Large intestine (tissue), 3 donors: ENCODE results near the gene ENAM. TPM values are rescaled to one million over a fixed set of nuclear protein-coding genes. Genes with fewer than 3 reads are reported as not detected.
"Not testable (repeated sequence)": the region's sequence is repeated elsewhere in the genome, so short reads cannot be mapped to it uniquely, and the experiment has no call there.

Source experiments
- DNase-seq, 2 donors: peaks; one replicate each; pipeline versions ENCODE4 v3.0.0 to v3.0.0-alpha.2; 2013
- H3K27ac ChIP-seq: one replicate; pipeline ENCODE4 v1.5.1; 2013; ENCODE audit warnings: low read length
- H3K27me3 ChIP-seq: 2 replicates; pipeline ENCODE4 v1.6.1; 2013; ENCODE audit warnings: low read length; ENCODE audit not compliant: control insufficient read depth, insufficient read depth
- H3K36me3 ChIP-seq: 2 replicates; pipeline ENCODE4 v1.6.1; 2013; ENCODE audit warnings: low read length; ENCODE audit not compliant: control insufficient read depth, insufficient read depth
- H3K4me1 ChIP-seq: one replicate; pipeline ENCODE4 v1.6.1; 2013; ENCODE audit warnings: low read length; ENCODE audit not compliant: control insufficient read depth, insufficient read depth
- H3K4me3 ChIP-seq: one replicate; pipeline ENCODE4 v1.5.1; 2013; ENCODE audit warnings: low read length
- H3K9me3 ChIP-seq: one replicate; pipeline ENCODE4 v1.6.1; 2013; ENCODE audit warnings: mild to moderate bottlenecking, low read depth, low read length, moderate library complexity; ENCODE audit not compliant: control insufficient read depth
- WGBS: methylation state at CpG from one replicate; pipeline ENCODE4 v1.1.5; 2013; ENCODE audit warnings: low lambda C conversion rate; ENCODE audit not compliant: insufficient coverage; 5-methylcytosine and 5-hydroxymethylcytosine counted together
- polyA plus RNA-seq: library from polyadenylated mRNA; unstranded; fragments of 120-200 nt; gene quantifications from one replicate; pipeline ENCODE4 v1.2.1, GENCODE V29; 2013

ENAM gene
- polyA plus RNA-seq, 1 donor = 1.4 TPM

DNA sequence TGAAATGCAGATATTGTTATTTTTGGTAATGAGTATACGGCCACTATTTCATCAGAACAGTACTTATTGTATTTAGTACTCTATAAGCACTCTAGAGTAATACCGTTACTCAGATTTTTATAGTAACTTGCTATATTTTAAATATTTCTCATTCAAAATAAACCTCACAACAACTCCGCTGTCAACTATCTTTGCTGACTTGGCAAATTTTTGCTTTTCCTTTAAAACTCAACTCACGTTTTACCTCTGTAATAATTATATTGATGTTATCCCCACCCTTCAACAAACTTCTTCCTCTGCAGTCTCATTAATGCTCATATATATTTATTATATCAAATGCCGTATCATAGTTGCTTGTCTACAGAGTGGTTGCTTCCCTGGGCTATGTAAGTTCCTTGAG, 28.8 kb downstream of the ENAM start:
- DNase-seq = no peak
- H3K4me3 ChIP-seq = no peak overlapping the region
- no peaks in the 10 kb centered on the region for H3K4me1 ChIP-seq
- H3K36me3 ChIP-seq = no peaks in the 10 kb centered on the region
- WGBS = 80% methylated on average over 3 of the region's 5 CpGs
- no peaks in the 10 kb centered on the region for H3K27me3 ChIP-seq
- no peaks in the 10 kb centered on the region for H3K9me3 ChIP-seq
- H3K27ac ChIP-seq = no peak overlapping the region

DNA sequence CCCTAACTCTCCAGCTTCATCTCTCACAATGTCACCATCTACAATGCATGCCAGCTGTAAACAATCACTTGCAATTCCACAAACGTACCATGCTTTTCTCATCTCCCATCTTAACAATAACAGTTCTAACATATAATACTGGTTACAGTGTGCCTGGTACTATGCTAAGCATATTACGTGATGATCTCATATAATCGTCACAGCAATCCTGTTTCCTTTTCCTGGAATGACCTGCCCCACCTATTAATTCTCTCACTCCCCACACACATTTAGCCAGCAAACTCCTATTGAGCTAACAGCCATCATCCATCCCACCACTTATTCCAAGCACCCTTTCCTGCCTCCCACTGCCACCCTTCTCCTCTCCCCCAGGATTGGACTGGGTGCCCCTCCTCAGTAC, 29.9 kb downstream of the ENAM start:
- H3K27me3 ChIP-seq = no peaks in the 10 kb centered on the region
- H3K4me1 ChIP-seq = no peaks in the 10 kb centered on the region
- H3K27ac ChIP-seq = no peak overlapping the region
- no peaks in the 10 kb centered on the region for H3K36me3 ChIP-seq
- H3K4me3 ChIP-seq = no peak overlapping the region
- H3K9me3 ChIP-seq = no peaks in the 10 kb centered on the region
- no peak for DNase-seq
- 70% methylated on average over 2 of the region's 3 CpGs for WGBS

DNA sequence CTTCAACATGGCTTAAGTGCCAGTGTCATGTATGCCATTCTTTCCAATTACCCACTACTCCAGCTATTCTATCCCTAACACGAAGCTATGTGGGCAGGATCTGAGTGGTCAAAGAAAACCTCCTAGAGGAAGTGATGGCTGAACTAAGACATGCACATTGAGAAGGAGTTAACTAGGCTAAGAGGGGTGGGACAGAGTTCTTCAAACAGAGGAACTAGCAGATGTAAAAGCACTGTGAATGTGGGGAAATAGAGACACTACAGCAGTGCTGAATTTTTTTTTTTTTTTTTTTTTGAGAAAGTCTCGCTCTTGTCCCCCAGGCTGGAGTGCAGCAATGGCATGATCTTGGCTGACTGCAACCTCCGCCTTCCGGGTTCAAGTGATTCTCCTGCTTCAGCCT, 31.6 kb downstream of the ENAM start:
- Histone ChIP-seq H3K9me3 (no peaks in the 10 kb centered on the region), H3K4me1 (no peaks in the 10 kb centered on the region), H3K36me3 (no peaks in the 10 kb centered on the region), H3K4me3 (no peak overlapping the region), H3K27ac (no peak overlapping the region), H3K27me3 (no peaks in the 10 kb centered on the region)
- no CpG with 5 or more reads among the region's 4 CpGs for WGBS
- no peak for DNase-seq

DNA sequence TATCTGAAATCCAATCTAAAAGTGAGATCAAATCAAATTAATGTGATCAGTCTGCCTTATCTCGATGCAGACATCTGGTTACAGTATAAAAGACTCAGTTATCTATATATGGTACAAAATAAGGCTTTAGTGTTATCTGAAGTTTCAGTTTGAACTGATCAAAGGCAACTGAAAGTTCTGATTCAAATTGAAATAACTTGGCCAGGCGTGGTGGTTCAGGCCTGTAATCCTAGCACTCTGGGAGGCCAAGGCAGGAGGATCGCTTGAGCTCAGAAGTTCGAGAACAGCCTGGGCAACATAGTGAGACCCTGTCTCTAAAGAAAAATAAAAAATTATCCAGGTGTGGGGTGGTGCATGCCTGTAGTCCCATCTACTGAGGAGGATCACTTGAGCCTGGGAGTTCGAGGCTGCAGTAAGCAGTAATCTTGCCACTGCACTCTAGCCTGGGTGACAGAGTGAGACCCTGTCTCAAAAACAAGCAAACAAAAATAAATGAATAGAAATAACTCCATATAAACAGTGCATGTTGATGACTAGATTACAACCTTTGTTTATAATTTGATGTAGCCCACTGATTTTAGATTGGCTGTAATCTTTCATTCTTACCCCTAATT, 32.9 kb downstream of the ENAM start:
- H3K36me3 ChIP-seq, H3K4me1 ChIP-seq, H3K27ac ChIP-seq, H3K9me3 ChIP-seq, DNase-seq, H3K27me3 ChIP-seq, H3K4me3 ChIP-seq: not testable (repeated sequence)
- 100% methylated on average over 1 of the region's 5 CpGs for WGBS

DNA sequence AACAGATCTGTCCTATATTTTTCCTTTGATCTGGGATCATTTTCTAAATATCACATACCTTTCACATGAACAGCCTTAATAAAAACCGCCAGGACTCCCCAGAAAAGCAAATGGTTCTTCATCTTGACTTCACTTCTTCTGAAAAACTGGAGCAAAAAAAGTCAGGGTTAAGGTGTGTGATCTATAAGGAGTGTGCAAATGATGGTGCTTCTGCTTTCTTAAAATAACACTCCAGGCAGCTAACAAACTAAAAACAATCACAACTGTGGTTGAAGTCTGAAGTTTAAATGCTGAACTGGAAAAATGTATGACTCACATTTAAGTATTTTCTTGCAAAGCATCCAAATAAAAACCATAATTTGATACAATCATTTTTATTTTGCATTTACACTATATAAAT, 37.8 kb downstream of the ENAM start, which contains the start of gene JCHAIN:
TSS of gene JCHAIN (minus strand) at position 140 of the 400 bp plus-strand sequence. CDS start at position 122, 18 bp downstream.
- no peak within 1 kb of the TSS for H3K27ac ChIP-seq
- WGBS = 67% methylated on average over 1 of the region's 1 CpG
- H3K4me1 ChIP-seq = no peaks in the 10 kb centered on the region
- H3K9me3 ChIP-seq = no peaks in the 10 kb centered on the region
- H3K27me3 ChIP-seq = no peaks in the 10 kb centered on the region
- H3K36me3 ChIP-seq = no peaks in the 10 kb centered on the region
- no peak within 1 kb of the TSS for H3K4me3 ChIP-seq
- no peak for DNase-seq

DNA sequence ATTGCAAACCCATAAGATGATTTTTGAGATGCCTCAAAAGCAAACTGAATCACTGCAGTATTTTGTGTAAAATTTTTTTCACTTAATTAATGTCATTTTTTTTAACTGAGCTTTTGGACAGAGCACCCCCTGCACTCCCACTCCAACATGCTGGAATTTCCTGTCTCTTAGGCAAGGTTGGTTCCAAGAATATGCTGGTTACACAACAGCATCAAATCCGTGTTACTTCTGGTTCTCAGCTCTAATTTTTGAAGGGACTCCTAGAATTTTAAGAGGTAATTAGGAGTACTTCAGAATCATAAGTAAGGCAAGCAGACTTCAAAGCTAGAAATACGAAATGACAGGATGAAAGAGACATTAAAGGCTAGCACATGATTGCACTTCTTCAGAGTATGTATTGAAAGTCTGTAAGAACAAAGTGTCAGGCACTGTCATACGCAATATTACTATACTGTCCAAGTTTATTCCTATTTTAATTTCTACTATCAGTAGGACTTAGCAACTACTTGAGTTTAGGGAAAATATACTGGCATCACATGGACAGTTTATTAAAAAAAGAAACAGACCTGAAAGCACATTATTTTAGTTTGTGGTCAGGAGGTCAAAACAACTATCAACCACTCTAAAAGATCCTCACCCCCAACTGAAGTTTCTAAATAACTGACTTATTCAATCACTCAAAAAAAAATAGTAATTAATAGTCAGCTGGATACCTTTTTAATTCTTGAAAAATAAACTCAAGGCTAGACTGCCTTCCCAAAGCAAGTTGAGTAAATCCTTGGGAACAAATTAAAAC, 39.4 kb downstream of the ENAM start:
- WGBS = no CpG with 5 or more reads among the region's 3 CpGs
- H3K27ac ChIP-seq = no peak overlapping the region

DNA sequence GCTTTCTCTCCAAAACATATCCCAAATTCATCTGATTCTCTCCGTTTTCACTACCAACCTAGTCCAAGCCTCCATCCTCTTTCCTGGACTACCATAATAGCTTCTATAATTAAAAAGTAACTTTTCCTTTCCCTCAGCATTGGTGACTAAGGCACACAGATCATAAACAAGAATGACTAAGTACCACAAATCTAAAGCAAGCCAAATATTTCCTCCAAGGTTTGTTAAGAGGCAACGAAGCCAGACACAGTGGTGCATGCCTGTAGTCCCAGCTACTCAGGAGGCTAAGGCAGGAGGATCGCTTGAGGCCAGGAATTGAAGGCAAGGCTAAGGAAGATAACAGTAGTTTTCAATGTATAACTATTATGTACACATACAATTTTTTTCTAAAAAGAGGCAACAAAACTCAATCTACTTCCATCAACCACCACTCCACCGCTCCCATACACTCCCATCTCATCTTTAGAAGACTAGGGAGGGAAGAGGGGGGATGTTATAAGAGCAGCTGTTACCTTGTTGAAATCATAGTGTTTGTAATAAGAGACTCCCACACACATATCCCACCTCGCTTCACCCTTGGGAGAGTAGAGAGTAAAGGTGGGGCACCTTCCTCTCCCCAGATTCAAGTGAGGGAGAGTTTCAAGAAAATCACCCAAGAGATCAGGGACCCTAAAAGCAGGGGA, 41.9 kb downstream of the ENAM start:
- H3K36me3 ChIP-seq = no peaks in the 10 kb centered on the region
- WGBS = 100% methylated on average over 1 of the region's 5 CpGs
- no peak for DNase-seq
- H3K4me1 ChIP-seq = no peaks in the 10 kb centered on the region
- no peak overlapping the region for H3K4me3 ChIP-seq
- no peaks in the 10 kb centered on the region for H3K9me3 ChIP-seq
- H3K27me3 ChIP-seq = no peaks in the 10 kb centered on the region
- H3K27ac ChIP-seq = no peak overlapping the region

More for the DNA sequence above, 39.4 kb downstream of the ENAM start:
- Histone ChIP-seq H3K4me3 (no peak overlapping the region), H3K27me3 (no peaks in the 10 kb centered on the region), H3K9me3 (no peaks in the 10 kb centered on the region), H3K4me1 (no peaks in the 10 kb centered on the region), H3K36me3 (no peaks in the 10 kb centered on the region)
- no peak for DNase-seq

DNA sequence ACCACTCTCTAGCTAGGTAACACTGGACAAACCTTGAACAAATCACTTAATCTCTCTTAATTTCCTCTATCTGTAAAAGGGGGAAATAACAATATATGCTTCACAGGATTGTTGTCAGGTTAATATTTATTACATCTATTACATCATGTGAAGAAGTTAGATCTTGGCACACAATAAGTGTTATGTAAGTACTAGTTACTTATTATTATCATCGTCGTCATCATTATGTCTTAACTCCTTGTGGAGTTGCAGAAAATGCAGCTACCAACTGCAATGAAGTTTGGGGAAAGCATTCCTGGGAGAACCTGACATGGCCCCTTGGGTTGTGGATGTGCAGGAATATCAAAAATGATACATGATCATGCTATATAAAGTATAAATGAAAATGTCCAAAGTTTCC, 42.5 kb downstream of the ENAM start:
- no CpG with 5 or more reads among the region's 2 CpGs for WGBS
- H3K27ac ChIP-seq = no peak overlapping the region
- no peaks in the 10 kb centered on the region for H3K27me3 ChIP-seq
- H3K36me3 ChIP-seq = no peaks in the 10 kb centered on the region
- no peaks in the 10 kb centered on the region for H3K4me1 ChIP-seq
- no peak overlapping the region for H3K4me3 ChIP-seq
- no peaks in the 10 kb centered on the region for H3K9me3 ChIP-seq
- no peak for DNase-seq

DNA sequence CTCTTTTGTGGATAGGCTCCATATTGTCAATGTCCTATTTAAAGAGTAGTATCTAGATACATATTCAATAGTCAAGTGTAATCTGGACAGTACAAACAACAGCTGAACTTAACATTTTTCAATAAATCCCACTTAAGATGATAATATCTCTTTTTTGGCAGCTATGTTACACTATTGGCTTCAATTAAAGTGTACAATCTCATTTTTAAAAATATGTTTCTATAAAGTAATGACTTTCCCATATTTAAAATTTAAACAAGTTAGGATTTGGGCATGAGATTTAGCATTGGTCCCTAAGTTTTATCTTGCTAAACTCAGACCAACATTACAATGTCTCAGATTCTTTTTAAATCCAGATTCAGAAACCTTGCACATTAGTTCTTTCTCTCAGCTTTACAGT, 45.6 kb downstream of the ENAM start:
- Histone ChIP-seq H3K36me3 (no peaks in the 10 kb centered on the region), H3K4me1 (no peaks in the 10 kb centered on the region), H3K27me3 (no peaks in the 10 kb centered on the region), H3K4me3 (no peak overlapping the region), H3K27ac (no peak overlapping the region), H3K9me3 (no peaks in the 10 kb centered on the region)
- DNase-seq = no peak

DNA sequence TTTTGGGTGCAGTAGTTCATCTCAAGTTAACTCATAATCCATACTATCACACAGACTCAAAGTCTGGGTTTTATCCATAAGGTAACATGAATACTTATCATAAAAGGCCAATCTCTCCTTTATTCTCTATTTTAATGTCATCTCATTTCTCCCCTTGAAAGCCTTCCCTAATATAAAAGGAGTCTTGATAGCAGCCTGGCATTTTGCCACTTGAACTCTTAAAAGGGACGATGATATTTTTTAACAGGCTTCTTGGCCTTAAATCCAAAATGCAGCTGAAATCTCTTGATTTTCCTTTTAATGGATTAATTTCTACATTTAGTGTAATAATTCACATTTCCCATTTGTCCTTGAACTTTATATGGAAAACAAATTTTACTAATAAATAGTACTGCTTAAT, 46.2 kb downstream of the ENAM start:
- DNase-seq = no peak
- H3K27me3 ChIP-seq = no peaks in the 10 kb centered on the region
- no peaks in the 10 kb centered on the region for H3K4me1 ChIP-seq
- WGBS = 86% methylated on average over 1 of the region's 1 CpG
- no peak overlapping the region for H3K27ac ChIP-seq
- H3K9me3 ChIP-seq = no peaks in the 10 kb centered on the region
- no peaks in the 10 kb centered on the region for H3K36me3 ChIP-seq
- no peak overlapping the region for H3K4me3 ChIP-seq
